ENCODE measurements around the gene FRAS1.
"Not testable (repeated sequence)": the region's sequence is repeated elsewhere in the genome, so short reads cannot be mapped to it uniquely, and the experiment has no call there.

Gene FRAS1

DNA sequence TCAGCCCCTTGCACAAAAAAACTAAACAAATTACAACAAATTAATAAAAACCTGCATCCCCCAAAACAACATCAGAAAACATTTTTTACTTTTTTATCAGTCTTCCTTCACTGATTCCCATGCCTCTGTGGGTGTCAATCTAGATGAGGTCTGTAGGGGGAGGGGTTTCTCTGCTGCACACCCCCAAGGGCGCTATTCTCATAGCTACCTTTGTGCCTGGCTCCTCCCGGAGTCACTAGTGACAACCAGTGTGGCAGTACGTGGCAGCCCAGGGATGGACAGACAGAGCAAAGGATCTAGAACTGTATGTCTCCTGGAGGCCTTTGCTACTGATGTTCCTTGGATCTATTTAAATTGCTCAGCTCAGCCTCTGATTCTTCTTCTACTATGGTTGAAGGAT is 266.3 kb downstream of the FRAS1 start:
- DNase-seq (ENCODE audit: low read depth in 2 of 2): no peak

GRCh38 chr4:78324625-78325024 is 267.5 kb downstream of the FRAS1 start:
- no peak for DNase-seq (ENCODE audit: low read depth in 2 of 2)

DNA sequence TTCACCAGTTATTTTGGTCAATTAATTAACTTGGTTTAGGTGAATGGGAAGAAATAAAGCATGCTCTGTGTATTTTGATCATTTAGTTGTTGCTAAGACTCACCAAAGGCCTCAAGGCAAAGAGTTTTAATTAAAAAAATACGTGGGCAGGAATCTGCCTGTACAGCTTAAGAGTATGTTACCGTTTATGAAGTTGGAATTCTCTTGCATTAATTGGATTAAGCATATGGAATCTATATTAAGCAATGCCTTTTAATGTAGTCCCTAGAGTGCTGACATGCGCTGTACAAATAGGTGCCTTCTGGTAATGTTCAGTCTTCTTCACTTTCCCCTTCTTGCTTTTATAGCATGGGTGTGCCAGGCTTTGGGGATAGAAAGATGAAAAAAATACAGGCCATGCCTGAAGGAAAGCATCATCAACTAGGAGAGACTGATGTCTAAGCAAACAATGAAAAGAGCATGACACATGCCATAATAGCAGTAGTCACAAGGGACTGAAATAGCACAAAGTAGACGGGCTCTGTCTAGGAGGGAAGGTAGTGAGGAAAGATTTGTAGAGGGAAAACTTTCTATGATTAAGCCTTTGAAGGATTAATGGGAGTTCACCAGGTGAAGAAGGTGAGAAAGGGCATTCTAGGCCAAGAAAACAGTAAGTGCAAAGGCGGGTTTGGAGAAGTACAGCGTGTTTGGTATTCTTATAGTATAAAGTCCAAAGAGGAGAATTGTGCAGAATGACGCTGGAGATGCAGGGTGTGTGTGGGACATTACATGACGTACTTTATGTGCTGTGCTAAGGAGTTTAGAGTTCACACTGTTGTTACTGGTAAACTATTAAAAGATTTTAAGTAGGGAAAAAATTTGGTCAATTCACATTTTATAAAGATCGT is 268.4 kb downstream of the FRAS1 start:
- DNase-seq (ENCODE audit: low read depth in 2 of 2): no peak

- not testable (repeated sequence) for DNase-seq (ENCODE audit: low read depth in 2 of 2)
These were observed 271.5 kb downstream of the FRAS1 start for GRCh38 chr4:78328591-78328990.

DNA sequence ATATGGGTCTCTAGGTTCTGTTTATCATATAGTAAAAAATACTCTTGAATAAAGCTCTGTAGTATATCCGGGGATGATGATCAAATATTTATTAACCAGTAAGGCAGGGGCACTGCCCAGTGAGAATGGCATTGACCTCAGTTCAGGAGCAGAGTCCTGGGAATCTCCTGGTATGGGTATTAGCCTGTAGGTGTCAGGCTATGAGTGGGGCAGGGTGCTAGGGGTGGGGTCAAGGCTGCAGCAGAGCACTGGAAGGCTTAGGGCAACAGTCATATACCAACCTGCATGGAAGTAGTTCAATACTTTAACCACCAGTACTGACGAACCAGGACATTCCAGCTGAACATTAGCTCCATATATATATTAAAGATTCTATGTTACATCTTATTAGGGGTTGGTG is 274.1 kb downstream of the FRAS1 start:
- no peak for DNase-seq (ENCODE audit: low read depth in 2 of 2)

DNA sequence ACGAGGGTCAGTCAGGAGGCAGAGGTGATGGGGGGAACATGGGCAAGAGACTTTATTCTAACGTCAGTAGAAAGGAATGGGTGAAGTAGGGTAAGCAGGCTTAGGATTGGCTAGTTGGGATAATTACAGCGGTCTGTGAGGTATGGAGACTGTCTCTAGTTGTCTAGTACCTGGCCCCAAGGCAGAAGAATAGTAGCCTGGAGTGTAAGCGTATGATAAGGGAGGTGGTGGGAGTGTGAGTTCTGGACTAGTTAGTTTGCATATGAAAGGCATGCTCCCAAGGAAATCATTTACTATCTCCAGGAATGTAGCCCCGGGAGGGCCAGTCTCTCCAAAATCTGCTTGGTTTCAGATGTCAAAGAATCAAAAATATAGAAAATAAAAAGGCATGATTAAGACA is 274.8 kb downstream of the FRAS1 start:
- no peak for DNase-seq (ENCODE audit: low read depth in 2 of 2)

GRCh38 chr4:78332976-78333375 is 275.9 kb downstream of the FRAS1 start:
- no peak for DNase-seq (ENCODE audit: low read depth in 2 of 2)

DNA sequence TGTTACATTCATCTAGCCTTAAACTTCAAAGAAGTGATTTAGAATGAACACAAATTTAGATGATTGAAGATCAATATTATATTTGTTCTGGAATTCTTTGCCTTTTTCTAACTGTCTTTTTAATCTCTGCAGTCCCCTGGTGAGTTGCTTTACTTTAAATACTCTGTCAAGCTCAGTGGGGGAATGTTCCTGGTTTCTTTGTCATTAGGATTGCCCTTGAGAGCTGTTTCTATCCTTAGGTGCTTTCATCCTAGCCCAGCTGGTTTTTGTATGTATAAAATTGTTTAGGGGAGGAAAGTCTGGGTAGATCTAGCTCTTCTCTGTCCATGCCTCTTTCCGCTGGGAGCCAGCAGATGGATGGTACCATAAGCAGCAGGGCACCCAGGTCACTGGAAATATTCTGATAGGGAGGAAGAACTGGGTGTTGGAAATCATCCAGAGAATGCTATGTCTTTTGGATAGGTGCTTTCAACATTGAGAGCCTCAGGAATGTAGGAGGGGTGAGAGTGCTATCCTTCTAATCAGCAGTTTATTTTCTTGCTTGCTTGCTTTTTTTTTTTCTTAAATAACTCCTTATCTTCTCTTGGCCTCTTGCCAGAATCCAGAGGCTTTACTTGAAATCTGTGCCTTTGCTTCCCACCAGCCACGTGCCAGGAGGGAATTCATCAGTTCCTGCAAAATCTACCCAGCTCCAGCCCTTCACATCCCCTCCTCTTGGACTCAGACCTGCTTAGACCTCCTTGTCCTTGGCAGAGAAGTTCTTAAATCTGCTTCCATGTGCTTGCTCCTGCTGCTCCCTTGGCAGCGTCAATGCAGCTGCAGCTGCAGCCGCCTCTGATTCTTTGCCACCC is 279.2 kb downstream of the FRAS1 start:
- DNase-seq (ENCODE audit: low read depth in 2 of 2): no peak

DNA sequence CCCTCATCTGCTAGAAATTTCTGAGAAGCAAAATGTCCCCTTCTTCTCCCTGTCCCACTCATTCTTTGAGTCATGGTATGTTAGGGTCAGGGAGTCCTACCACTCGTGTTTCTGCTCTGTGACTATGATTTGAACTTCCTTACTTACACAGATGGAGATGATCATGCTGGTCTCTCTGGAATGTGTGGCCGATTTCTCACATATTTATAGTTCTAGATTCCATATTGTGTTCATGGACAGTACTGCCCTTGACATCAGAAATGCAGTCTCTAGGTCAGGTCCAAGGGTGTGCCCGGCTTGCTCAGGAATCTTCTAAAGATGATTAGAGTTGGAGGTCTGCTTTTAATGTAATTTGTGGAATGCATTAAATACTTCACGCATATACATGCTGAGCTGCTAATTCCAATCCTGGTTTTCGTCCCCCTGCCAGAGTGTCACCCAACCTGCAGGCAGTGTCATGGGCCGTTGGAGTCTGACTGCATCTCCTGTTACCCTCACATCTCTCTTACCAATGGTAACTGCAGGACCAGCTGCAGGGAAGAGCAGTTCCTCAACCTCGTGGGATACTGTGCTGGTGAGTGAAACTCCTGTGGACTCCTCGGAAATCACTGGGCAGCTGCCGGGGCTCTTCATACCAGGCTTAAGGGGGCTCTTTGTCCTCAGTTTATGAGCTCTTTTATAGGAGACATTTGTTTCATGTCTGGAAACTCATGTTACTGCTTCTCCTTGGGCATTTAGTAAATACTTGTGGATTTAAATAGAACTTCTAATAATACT is 280.3 kb downstream of the FRAS1 start:
- no peak for DNase-seq (ENCODE audit: low read depth in 2 of 2)

GRCh38 chr4:78342125-78342524 is 285.0 kb downstream of the FRAS1 start:
- DNase-seq (ENCODE audit: low read depth in 2 of 2): no peak

GRCh38 chr4:78343682-78344081 is 286.6 kb downstream of the FRAS1 start:
- DNase-seq (ENCODE audit: low read depth in 2 of 2): no peak

- no peak for DNase-seq (ENCODE audit: low read depth in 2 of 2)
These were observed 288.1 kb downstream of the FRAS1 start for GRCh38 chr4:78345237-78345636.

DNA sequence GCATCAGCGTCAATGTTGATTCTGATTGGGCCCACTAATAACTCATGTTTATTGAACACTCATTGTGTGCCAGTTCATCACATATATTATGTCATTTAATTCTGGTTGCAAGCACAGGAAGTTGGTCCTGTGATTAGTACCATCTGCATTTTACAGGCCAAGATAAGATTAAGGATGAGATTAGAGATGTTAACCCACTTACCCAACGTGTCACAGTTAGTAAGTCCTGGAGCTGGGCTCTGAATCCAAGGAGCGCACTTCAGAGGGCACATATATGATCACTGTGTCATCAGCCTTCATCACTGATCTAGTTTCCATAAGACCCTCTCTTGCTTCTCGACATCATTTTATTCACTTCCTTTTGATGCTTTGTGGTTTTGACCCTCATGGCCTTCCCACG is 289.1 kb downstream of the FRAS1 start:
- DNase-seq (ENCODE audit: low read depth in 2 of 2): no peak

DNA sequence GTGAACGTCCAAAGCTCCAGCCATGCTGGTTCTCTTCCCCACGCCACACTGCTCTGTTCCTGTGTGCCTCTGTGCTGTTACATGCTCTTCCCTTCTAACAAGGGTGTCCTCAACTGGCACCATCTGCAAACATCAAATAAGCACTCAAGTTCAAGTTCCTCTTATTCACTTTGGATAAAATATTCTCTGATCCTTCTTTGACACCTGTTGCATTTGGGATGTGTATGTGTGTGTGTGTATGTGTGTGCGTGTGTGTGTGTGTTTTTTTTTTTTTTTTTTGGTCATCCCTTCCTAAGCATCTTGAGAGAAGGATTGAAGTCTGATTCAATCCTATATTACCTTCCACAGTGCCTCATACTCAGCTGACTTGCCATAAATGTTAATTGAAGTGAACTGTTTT is 290.4 kb downstream of the FRAS1 start:
- no peak for DNase-seq (ENCODE audit: low read depth in 2 of 2)

GRCh38 chr4:78353921-78354320 is 296.8 kb downstream of the FRAS1 start:
- no peak for DNase-seq (ENCODE audit: low read depth in 2 of 2)

DNA sequence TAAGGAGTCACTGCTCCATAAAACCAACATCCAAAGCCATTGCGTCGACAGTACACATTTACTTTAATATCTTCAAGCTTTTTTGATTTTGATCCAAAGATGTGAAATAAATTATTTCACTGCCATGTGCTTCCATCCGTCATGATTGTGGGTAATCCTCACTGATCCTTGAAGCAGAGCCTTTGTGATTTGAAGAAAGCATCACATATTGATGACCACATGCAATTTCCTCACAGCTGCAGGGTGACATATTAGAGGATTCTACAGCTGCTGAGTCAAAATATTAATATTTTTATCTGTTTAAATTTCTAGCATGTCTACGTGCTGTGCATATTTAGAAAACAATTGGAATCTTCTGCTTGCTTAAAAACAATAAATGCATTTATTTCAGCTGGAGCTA is 297.7 kb downstream of the FRAS1 start:
- DNase-seq (ENCODE audit: low read depth in 2 of 2): no peak

DNA sequence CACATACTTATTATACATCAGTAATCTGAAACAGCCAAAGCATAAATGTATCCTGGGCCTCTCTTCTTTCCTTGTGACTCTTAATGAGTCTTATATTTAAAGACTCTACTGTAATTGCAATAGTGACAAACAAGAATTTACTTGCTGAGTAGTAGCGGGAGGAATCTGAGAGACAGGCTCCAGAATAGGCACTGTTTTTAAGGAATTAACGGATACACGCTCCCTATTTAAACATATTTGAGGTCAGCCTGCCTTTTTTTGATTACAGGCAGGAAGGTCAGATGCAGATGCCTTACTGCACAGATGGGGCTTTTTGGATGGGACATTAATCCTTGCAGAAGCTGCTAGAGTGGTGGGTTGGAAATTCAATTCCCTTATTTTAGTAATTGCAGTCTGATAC is 298.2 kb downstream of the FRAS1 start:
- DNase-seq (ENCODE audit: low read depth in 2 of 2): no peak

DNA sequence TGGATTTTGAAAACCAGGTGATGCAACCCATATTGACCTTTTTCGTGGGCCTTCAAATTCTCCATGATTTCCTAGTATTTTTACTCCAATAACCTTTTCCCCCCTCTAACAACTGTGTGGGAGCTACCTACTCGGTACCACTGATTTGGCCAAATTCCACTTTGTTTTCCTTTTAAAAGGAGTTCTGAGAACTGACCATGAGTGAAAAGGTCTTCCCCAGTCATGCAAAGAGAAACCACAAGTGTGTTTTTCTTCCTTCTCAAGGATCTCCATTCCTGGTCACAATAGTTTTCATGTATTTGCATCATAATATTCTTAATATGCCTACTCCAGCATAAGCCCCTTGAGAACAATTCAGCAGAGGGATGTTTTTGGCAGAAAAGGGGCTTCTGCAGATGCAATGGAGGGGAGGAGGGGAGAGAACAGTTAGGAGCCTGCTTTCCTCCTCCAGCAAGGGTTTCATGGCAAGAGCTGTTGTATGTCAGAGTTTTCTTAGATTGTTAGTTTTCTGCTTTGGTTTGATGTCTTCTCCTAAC is 299.2 kb downstream of the FRAS1 start:
- DNase-seq (ENCODE audit: low read depth in 2 of 2): no peak

DNA sequence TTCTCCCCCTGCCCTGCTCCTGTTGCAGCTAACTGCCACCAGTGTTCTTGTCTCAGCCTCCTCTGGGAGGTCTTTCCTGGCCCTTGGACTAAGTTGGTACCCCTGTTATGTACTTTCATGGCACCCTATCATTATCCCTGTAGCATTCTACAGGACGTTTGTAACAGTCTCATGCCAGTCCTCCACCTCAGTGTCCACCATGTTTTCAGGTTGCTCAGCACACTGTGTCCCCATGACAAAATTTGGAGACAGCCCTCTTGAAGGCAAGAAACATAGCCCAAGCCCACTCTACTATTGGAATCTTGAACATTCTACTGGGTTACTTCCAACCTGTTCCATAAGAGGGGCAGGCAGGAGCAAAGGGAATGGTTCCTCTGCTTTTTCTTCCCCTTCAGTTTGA is 300.0 kb downstream of the FRAS1 start:
- DNase-seq (ENCODE audit: low read depth in 2 of 2): no peak

DNA sequence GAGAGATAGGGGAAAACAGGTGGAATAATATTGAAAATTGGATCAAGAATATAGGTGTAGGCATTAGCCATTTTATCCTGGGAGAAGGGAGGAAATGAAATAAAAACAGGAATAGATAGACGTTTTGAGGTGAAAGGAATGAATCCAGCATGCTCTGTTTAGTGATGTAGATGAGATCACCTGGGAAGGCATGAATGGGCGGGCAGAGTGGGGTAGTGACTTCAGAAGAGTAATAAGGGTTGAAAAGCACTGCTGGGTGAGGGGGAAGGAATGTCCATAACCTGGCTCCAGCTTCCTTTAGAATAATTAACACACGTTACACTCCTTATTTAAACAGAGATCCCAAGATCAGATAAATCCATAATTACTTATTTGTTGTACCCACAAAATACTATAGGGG is 303.3 kb downstream of the FRAS1 start:
- DNase-seq (ENCODE audit: low read depth in 2 of 2): no peak

GRCh38 chr4:78361621-78362120 is 304.5 kb downstream of the FRAS1 start:
- DNase-seq (ENCODE audit: low read depth in 2 of 2): no peak

DNA sequence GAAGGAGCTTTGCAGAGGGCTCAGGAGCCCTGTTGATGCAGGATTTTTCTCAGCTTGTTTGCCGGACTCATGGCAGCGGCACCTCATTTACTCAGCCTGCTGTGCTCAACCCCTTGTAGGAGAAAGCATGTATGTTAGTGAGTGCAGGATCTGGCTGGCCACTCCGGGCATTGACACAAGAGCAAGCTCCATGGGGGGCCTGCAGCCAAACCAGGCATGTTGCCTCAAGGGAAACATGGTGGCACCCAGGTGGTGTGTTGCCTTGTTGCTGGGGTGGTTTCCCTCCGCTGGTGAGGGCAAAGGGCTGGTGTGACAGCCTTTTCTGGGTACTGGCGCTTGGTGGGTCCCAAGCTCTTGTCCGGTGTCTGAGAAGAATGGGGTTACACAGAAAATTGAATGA is 305.2 kb downstream of the FRAS1 start:
- no peak for DNase-seq (ENCODE audit: low read depth in 2 of 2)
